NOMO-1 (cell line): ENCODE data around the gene OLFM4.
"Not testable (repeated sequence)": the region's sequence is repeated elsewhere in the genome, so short reads cannot be mapped to it uniquely, and the experiment has no call there.

Source experiments
- DNase-seq, 2 experiments: peaks; one replicate each; lab custom pipeline; 2025; ENCODE audit not compliant: unreplicated experiment in 2 of 2; lab: John Stamatoyannopoulos, UW

OLFM4 gene

GRCh38 chr13:53014018-53014417, 14.6 kb upstream of the OLFM4 start:
- not testable (repeated sequence) for DNase-seq

- no peak for DNase-seq
These were observed 13.8 kb upstream of the OLFM4 start for GRCh38 chr13:53014495-53015443.

GRCh38 chr13:53015971-53016370, 12.6 kb upstream of the OLFM4 start:
- DNase-seq, result no peak

- DNase-seq, result no peak
These were observed 11.1 kb upstream of the OLFM4 start for GRCh38 chr13:53017433-53017970.

- no peak for DNase-seq
These were observed 9.6 kb upstream of the OLFM4 start for GRCh38 chr13:53018690-53019647.

GRCh38 chr13:53020764-53021335, 7.8 kb upstream of the OLFM4 start:
- no peak for DNase-seq

GRCh38 chr13:53023246-53023645, 5.4 kb upstream of the OLFM4 start:
- DNase-seq, result no peak

- no peak for DNase-seq
These were observed 550 bp upstream of the OLFM4 start for GRCh38 chr13:53028063-53028462.

- no peak for DNase-seq
These were observed 4.2 kb downstream of the OLFM4 start for GRCh38 chr13:53032849-53033248.

- no peak for DNase-seq
These were observed 10.4 kb downstream of the OLFM4 start for GRCh38 chr13:53038993-53039392.

GRCh38 chr13:53041968-53042516, 13.4 kb downstream of the OLFM4 start:
- DNase-seq, result no peak

- no peak for DNase-seq
These were observed 14.3 kb downstream of the OLFM4 start for GRCh38 chr13:53042877-53043276.

GRCh38 chr13:53043398-53043797, 14.8 kb downstream of the OLFM4 start:
- DNase-seq, result no peak

- no peak for DNase-seq
These were observed 16.6 kb downstream of the OLFM4 start for GRCh38 chr13:53045189-53045588.

GRCh38 chr13:53048880-53049279, 20.3 kb downstream of the OLFM4 start:
- DNase-seq, result no peak

GRCh38 chr13:53050151-53050550, 21.5 kb downstream of the OLFM4 start:
- DNase-seq, result no peak

GRCh38 chr13:53052675-53053074, 24.1 kb downstream of the OLFM4 start:
- DNase-seq, result no peak

GRCh38 chr13:53054569-53054968, 26.0 kb downstream of the OLFM4 start:
- DNase-seq, result no peak

GRCh38 chr13:53058065-53058679, 29.6 kb downstream of the OLFM4 start:
- DNase-seq, result no peak

- DNase-seq, result no peak
These were observed 32.4 kb downstream of the OLFM4 start for GRCh38 chr13:53060840-53061490.
